K562 (cell line): ENCODE measurements around the gene SRM. TPM values are rescaled to one million over a fixed set of nuclear protein-coding genes. Genes with fewer than 3 reads are reported as not detected.
A peak's percentile ranks its signal among the peaks of the same experiment; 100 is the strongest.

Source experiments
- ATAC-seq: fragments of 200-7000 bp; cut with Tn5 transposase; 3 replicates; pipeline ENCODE4 v1.9.1; 2020; ENCODE audit warnings: moderate library complexity
- BruUV-seq: library from RNA; stranded (reverse); fragments of 400-500 nt; replicated peaks from 2 replicates; lab custom pipeline; 2021; lab: Mats Ljungman, UMichigan
- CTCF ChIA-PET: fragments of 300-600 bp; formaldehyde crosslinking; extraction: SDS; loops from one replicate; lab custom pipeline; 2021; ENCODE audit warnings: low intra/inter-chr PET ratio; lab: Yijun Ruan, JAX
- POLR2A ChIA-PET: fragments of 300-600, 350-650 bp; sonication (Branson Sonifier 250); formaldehyde crosslinking; extraction: SDS; loops from one replicate; lab custom pipeline; 2021; ENCODE audit warnings: antibody characterized with exemption, inconsistent platforms; lab: Yijun Ruan, JAX
- DNase-seq, 4 experiments: peaks; one replicate each; pipeline versions ENCODE4 v3.0.0 to v3.0.0-alpha.2; 2011 to 2018; ENCODE audit warnings: low spot score in 3 of 4, mixed read lengths in 3 of 4; ENCODE audit errors: extremely low read depth in 1 of 4
- FAIRE-seq: peaks from 2 replicates; lab custom pipeline; 2011; peaks lifted over from hg19 to GRCh38; lab: Jason Lieb, UNC
- H2AFZ ChIP-seq: 2 replicates; pipeline ENCODE4 v1.6.0; 2011; ENCODE audit warnings: low read depth, low read length, control low read depth, inconsistent platforms
- H3K27ac ChIP-seq: fragments of 200-600 bp; 3 replicates; pipeline ENCODE4 v1.8.0; 2011; ENCODE audit warnings: low read depth, mild to moderate bottlenecking, control low read depth, inconsistent platforms, low read length, moderate library complexity, mixed read lengths; ENCODE audit errors: extremely low read depth
- H3K27me3 ChIP-seq, 2 experiments: fragments of 300-600 bp in 1 of 2; 2 replicates in 1 of 2; 3 replicates in 1 of 2; pipeline versions ENCODE4 v1.6.0 to v1.8.0; 2011; ENCODE audit warnings: inconsistent platforms in 2 of 2, low read length in 2 of 2, mild to moderate bottlenecking in 1 of 2, mixed read lengths in 1 of 2, moderate library complexity in 1 of 2; ENCODE audit not compliant: control insufficient read depth in 2 of 2, insufficient read depth in 2 of 2
- H3K36me3 ChIP-seq: fragments of 300-600 bp; 3 replicates; pipeline ENCODE4 v1.8.0; 2011; ENCODE audit warnings: mild to moderate bottlenecking, low read length, inconsistent platforms; ENCODE audit not compliant: control insufficient read depth, insufficient read depth
- H3K4me1 ChIP-seq, 2 experiments: fragments of 200-600 bp in 1 of 2; replicated peaks in 1 of 2; 2 replicates in 1 of 2; 3 replicates in 1 of 2; pipeline versions ENCODE4 v1.5.1 to v1.8.0; 2011; ENCODE audit warnings: inconsistent platforms in 2 of 2, low read length in 2 of 2, mild to moderate bottlenecking in 1 of 2, mixed read lengths in 1 of 2, moderate library complexity in 1 of 2; ENCODE audit not compliant: control insufficient read depth in 2 of 2, insufficient read depth in 2 of 2
- H3K4me2 ChIP-seq: 2 replicates; pipeline ENCODE4 v1.6.1; 2011; ENCODE audit warnings: low read length, control low read depth, inconsistent platforms, mixed read lengths; ENCODE audit not compliant: insufficient read depth
- H3K4me3 ChIP-seq: fragments of 200-600 bp; sonication (generic), shearing (Covaris generic); 2 replicates; pipeline ENCODE4 v1.5.1; 2016; ENCODE audit warnings: control low read depth, inconsistent platforms
- H3K79me2 ChIP-seq: fragments of 200-600 bp; 3 replicates; pipeline ENCODE4 v1.8.0; 2011; ENCODE audit warnings: low read length, inconsistent platforms; ENCODE audit not compliant: control insufficient read depth, insufficient read depth
- H3K9ac ChIP-seq, 2 experiments: 2 replicates each; pipeline versions ENCODE4 v1.6.0 to v1.6.1; 2011; ENCODE audit warnings: low read depth in 2 of 2, low read length in 2 of 2, control low read depth in 1 of 2, inconsistent platforms in 1 of 2, mild to moderate bottlenecking in 1 of 2, mixed read lengths in 1 of 2; ENCODE audit not compliant: insufficient read depth in 1 of 2
- H3K9me1 ChIP-seq: one replicate; pipeline ENCODE4 v1.6.0; 2011; ENCODE audit warnings: inconsistent platforms, mild to moderate bottlenecking, low read length, moderate library complexity; ENCODE audit not compliant: control insufficient read depth, insufficient read depth
- H3K9me3 ChIP-seq: replicated peaks from 2 replicates; pipeline ENCODE4 v1.5.1; 2011; ENCODE audit warnings: low read depth, low read length, inconsistent platforms; ENCODE audit not compliant: control insufficient read depth, insufficient read depth
- H4K20me1 ChIP-seq: replicated peaks from 2 replicates; pipeline ENCODE4 v1.6.1; 2011; ENCODE audit warnings: low read length, inconsistent platforms, mixed read lengths; ENCODE audit not compliant: control insufficient read depth, insufficient read depth
- ARID4B ChIP-seq: sonication (generic); formaldehyde crosslinking; IDR thresholded peaks from 2 replicates; pipeline ENCODE4 v1.8.0; 2022; ENCODE audit warnings: mild to moderate bottlenecking, missing genetic modification reagents
- CBX8 ChIP-seq: fragments of 200-600 bp; sonication (generic); IDR thresholded peaks from 2 replicates; pipeline ENCODE4 v1.6.1; 2012; ENCODE audit warnings: borderline replicate concordance, mixed run types, low read depth, mild to moderate bottlenecking, moderate library complexity, mixed read lengths, low read length, control low read depth, inconsistent platforms; ENCODE audit not compliant: poor library complexity, severe bottlenecking; ENCODE audit errors: extremely low read depth
- DMBX1 ChIP-seq: fragments of 250-450 bp; sonication (Bioruptor Pico); IDR thresholded peaks from 2 replicates; pipeline ENCODE4 v1.8.0; 2022; ENCODE audit warnings: inconsistent platforms, mild to moderate bottlenecking, moderate library complexity, borderline replicate concordance
- E2F4 ChIP-seq: sonication (generic); formaldehyde crosslinking; IDR thresholded peaks from 2 replicates; pipeline ENCODE4 v1.8.0; 2022; ENCODE audit warnings: mild to moderate bottlenecking, low read depth, missing genetic modification reagents
- LARP7 ChIP-seq: fragments of 450-650 bp; IDR thresholded peaks from 2 replicates; pipeline ENCODE4 v1.6.1; 2016
- NELFE ChIP-seq: IDR thresholded peaks from 2 replicates; pipeline ENCODE4 v1.6.1; 2011; ENCODE audit warnings: mild to moderate bottlenecking; ENCODE audit not compliant: insufficient read depth, insufficient read length
- POLR2AphosphoS5 ChIP-seq: IDR thresholded peaks from 2 replicates; pipeline ENCODE4 v1.6.1; 2011; ENCODE audit warnings: mild to moderate bottlenecking, low read depth, low read length, moderate library complexity; ENCODE audit not compliant: control insufficient read depth, insufficient read depth
- POLR2B ChIP-seq: fragments of 450-650 bp; IDR thresholded peaks from 2 replicates; pipeline ENCODE4 v1.6.1; 2018; ENCODE audit warnings: low read depth; ENCODE audit not compliant: partially characterized antibody
- POLR3A ChIP-seq: IDR thresholded peaks from 2 replicates; pipeline ENCODE4 v1.6.1; 2011; ENCODE audit warnings: borderline replicate concordance, mild to moderate bottlenecking, moderate library complexity; ENCODE audit not compliant: insufficient read length, insufficient read depth; ENCODE audit errors: extremely low read depth
- SIRT6 ChIP-seq: IDR thresholded peaks from one replicate; pipeline ENCODE4 v1.6.1; 2012; ENCODE audit warnings: low read depth, mild to moderate bottlenecking, control low read depth, inconsistent platforms, low read length, moderate library complexity
- SUPT5H ChIP-seq: fragments of 450-650 bp; IDR thresholded peaks from 2 replicates; pipeline ENCODE4 v1.6.1; 2016
- ZFPM2 ChIP-seq: fragments of 250-450 bp; sonication (Bioruptor Pico); IDR thresholded peaks from 2 replicates; pipeline ENCODE4 v1.5.1; 2022; ENCODE audit warnings: mild to moderate bottlenecking
- ZNF408 ChIP-seq: fragments of 250-450 bp; sonication (Bioruptor Pico); IDR thresholded peaks from 2 replicates; pipeline ENCODE4 v1.4.0; 2020; ENCODE audit warnings: low read depth, mild to moderate bottlenecking, moderate library complexity
- WGBS: fragments of 100-300 bp; shearing (Covaris generic); methylation state at CpG from one replicate; pipeline ENCODE4 v1.1.6; 2016; ENCODE audit warnings: low coverage, mixed read lengths; ENCODE audit not compliant: insufficient coverage; ENCODE audit errors: missing lambda C conversion rate; 5-methylcytosine and 5-hydroxymethylcytosine counted together
- in situ Hi-C: fragments of 300-500 bp; cut with MboI; formaldehyde crosslinking; loops from 4 replicates; pipeline ENCODE4 v1.15.0; 2018; ENCODE audit warnings: inconsistent platforms, mixed read lengths
- intact Hi-C: fragments of 100-400 bp; cut with micrococcal nuclease; formaldehyde crosslinking; loops from 2 replicates; pipeline ENCODE4 v1.14.2; 2022
- polyA plus RNA-seq, 8 experiments: library from polyadenylated mRNA; depleted of rRNA in 4 of 8; stranded (reverse) in 5 of 8; unstranded in 3 of 8; fragments of >200 nt; fragmentation: Nextera tagmentation in 2 of 8; fragmentation: Illumina TruSeq in 1 of 8; extraction: Ambion mirVana in 2 of 8; extraction: Trizol in 1 of 8; gene quantifications; 2 replicates each; pipeline versions ENCODE4 v1.2.1 to v1.2.3, GENCODE V29; 2011 to 2014; ENCODE audit warnings: inconsistent platforms in 1 of 8, missing spikeins in 1 of 8
- total RNA-seq, 7 experiments: library from RNA; depleted of rRNA in 6 of 7; stranded (reverse); fragments of >200 nt in 6 of 7; fragmentation: Illumina TruSeq in 2 of 7; extraction: Trizol in 2 of 7; gene quantifications; 2 replicates each; pipeline versions ENCODE4 v1.2.1 to v1.2.3, GENCODE V29; 2011 to 2021; ENCODE audit warnings: low replicate concordance in 1 of 7

Gene SRM
- total and polyA plus RNA-seq, 9 of the 15 experiments (the other 6 are each of a cell fraction or from before 2014, with no cell fraction given), result 23.9 to 373 (median 82.5) TPM

- no peaks in the 10 kb centered on the region for H3K4me1 ChIP-seq
- DNase-seq, result no peak
- no peak for ATAC-seq
- H2AFZ ChIP-seq, result no peak overlapping the region
- H4K20me1 ChIP-seq, result no peaks in the 10 kb centered on the region; the same call in 1 of the 2 replicates
- H3K9me3 ChIP-seq, result no peaks in the 10 kb centered on the region
- no peaks in the 10 kb centered on the region for H3K9me1 ChIP-seq
- peaks cover 90% of the 10 kb centered on the region for H3K36me3 ChIP-seq
- H3K4me2 ChIP-seq, result no peak overlapping the region
- no peak overlapping the region for H3K9ac ChIP-seq
- H3K27me3 ChIP-seq, result no peaks in the 10 kb centered on the region
- no TSS peak for BruUV-seq
- intact Hi-C loops, result no loop called here
- ChIA-PET CTCF (no interaction called here), POLR2A (interaction anchor here (0.6 kb wide), 1 partner anchor 29 kb away, joined by 3 read pairs; no protein-coding TSS in a partner anchor)
- WGBS, result 93% methylated on average over 14 of the region's 14 CpGs
- H3K4me3 ChIP-seq, result no peak overlapping the region
- no peak for FAIRE-seq
- peaks cover 6% of the 10 kb centered on the region; the same call in 1 of the 3 replicates for H3K79me2 ChIP-seq
- in situ Hi-C loops, result no loop called here
- no peak overlapping the region for H3K27ac ChIP-seq
- TF ChIP-seq DMBX1, result no peak
- no peak for TF ChIP-seq POLR3A
- TF ChIP-seq POLR2AphosphoS5, result 0 out of 2 replicates have a peak, but pooled peaks have one; percentile 21
- TF ChIP-seq SUPT5H, result peak; percentile 62
- TF ChIP-seq LARP7, result no peak
- no peak for TF ChIP-seq ZFPM2 (CRISPR knock-in tag)
- TF ChIP-seq ZNF408 (CRISPR knock-in tag), result 0 out of 2 replicates have a peak, but pooled peaks have one; percentile 57
- TF ChIP-seq E2F4 (CRISPR knock-in tag), result no peak
- TF ChIP-seq CBX8, result no peak
- no peak for TF ChIP-seq ARID4B (CRISPR knock-in tag)
- TF ChIP-seq SIRT6, result no peak
- TF ChIP-seq NELFE, result no peak
- TF ChIP-seq POLR2B, result peak; percentile 48
These were observed 36.6 kb downstream of the SRM start for GRCh38 chr1:11023201-11023600.
